H1 (cell line): ENCODE data around the gene ZFYVE19. TPM values are rescaled to one million over a fixed set of nuclear protein-coding genes. Genes with fewer than 3 reads are reported as not detected.

Experiments used
- CTCF ChIA-PET: fragments of 300-600 bp; sonication (Branson Sonifier 250); formaldehyde crosslinking; loops from one replicate; lab custom pipeline; 2021; ENCODE audit not compliant: partially characterized antibody; lab: Charles Lee
- POLR2A ChIA-PET: fragments of 300-600 bp; sonication (Branson Sonifier 250); formaldehyde crosslinking; loops from one replicate; lab custom pipeline; 2021; ENCODE audit warnings: inconsistent platforms; ENCODE audit not compliant: partially characterized antibody; lab: Charles Lee
- DNase-seq, 2 experiments: peaks; one replicate each; pipeline versions ENCODE4 v3.0.0 to v3.0.0-alpha.2; 2010 to 2022; ENCODE audit warnings: low spot score in 2 of 2, low read depth in 1 of 2, mixed read lengths in 1 of 2
- FAIRE-seq: peaks from 2 replicates; lab custom pipeline; 2011; peaks lifted over from hg19 to GRCh38; lab: Jason Lieb, UNC
- H2AFZ ChIP-seq: 2 replicates; pipeline ENCODE4 v1.8.1; 2012; ENCODE audit warnings: low read length, inconsistent platforms
- H2AK5ac ChIP-seq: 2 replicates; pipeline ENCODE4 v1.6.1; 2013; ENCODE audit warnings: low read depth, low read length
- H2BK120ac ChIP-seq: replicated peaks from 2 replicates; pipeline ENCODE3; 2013; ENCODE audit warnings: low read depth, low read length, inconsistent platforms
- H2BK12ac ChIP-seq: 2 replicates; pipeline ENCODE4 v1.6.1; 2013; ENCODE audit warnings: low read depth, low read length
- H2BK15ac ChIP-seq: 2 replicates; pipeline ENCODE4 v1.6.1; 2013; ENCODE audit warnings: low read length
- H2BK20ac ChIP-seq: 2 replicates; pipeline ENCODE4 v1.6.1; 2013; ENCODE audit warnings: low read length
- H2BK5ac ChIP-seq: 2 replicates; pipeline ENCODE4 v1.6.1; 2013; ENCODE audit warnings: low read depth, low read length
- H3K14ac ChIP-seq: 2 replicates; pipeline ENCODE4 v1.6.1; 2013; ENCODE audit warnings: inconsistent platforms; ENCODE audit not compliant: insufficient read length
- H3K18ac ChIP-seq: 2 replicates; pipeline ENCODE4 v1.6.1; 2013; ENCODE audit warnings: low read length; ENCODE audit errors: extremely low read depth
- H3K23ac ChIP-seq: 2 replicates; pipeline ENCODE4 v1.6.1; 2013; ENCODE audit warnings: inconsistent platforms; ENCODE audit not compliant: insufficient read length
- H3K23me2 ChIP-seq: 2 replicates; pipeline ENCODE4 v1.6.1; 2013; ENCODE audit warnings: low read depth, low read length
- H3K27ac ChIP-seq: 2 replicates; pipeline ENCODE4 v1.6.1; 2011; ENCODE audit warnings: low read depth, low read length, inconsistent platforms
- H3K27me3 ChIP-seq, 4 experiments: replicated peaks in 1 of 4; 1 replicate in 1 of 4; 2 replicates in 3 of 4; pipeline versions ENCODE4 v1.6.1 to v1.8.1; 2011 to 2013; ENCODE audit warnings: low read length in 3 of 4, mild to moderate bottlenecking in 3 of 4, inconsistent platforms in 2 of 4, mixed read lengths in 2 of 4, moderate library complexity in 1 of 4; ENCODE audit not compliant: control insufficient read depth in 3 of 4, insufficient read depth in 3 of 4; ENCODE audit errors: extremely low read depth in 1 of 4
- H3K36me3 ChIP-seq, 4 experiments: 2 replicates each; pipeline versions ENCODE4 v1.6.1 to v1.8.1; 2011 to 2013; ENCODE audit warnings: mild to moderate bottlenecking in 4 of 4, low read length in 3 of 4, moderate library complexity in 2 of 4, control low read depth in 1 of 4, inconsistent platforms in 1 of 4; ENCODE audit not compliant: insufficient read depth in 4 of 4, control insufficient read depth in 2 of 4
- H3K4ac ChIP-seq: replicated peaks from 2 replicates; pipeline ENCODE3; 2013; ENCODE audit warnings: low read length, low read depth, mixed read lengths, inconsistent platforms; ENCODE audit not compliant: insufficient read length
- H3K4me1 ChIP-seq, 4 experiments: replicated peaks in 1 of 4; 1 replicate in 1 of 4; 2 replicates in 3 of 4; pipeline versions ENCODE4 v1.6.1 to v1.8.1; 2011 to 2013; ENCODE audit warnings: low read length in 3 of 4, inconsistent platforms in 2 of 4, mixed read lengths in 1 of 4; ENCODE audit not compliant: insufficient read depth in 4 of 4, control insufficient read depth in 3 of 4
- H3K4me2 ChIP-seq, 2 experiments: 2 replicates each; pipeline versions ENCODE4 v1.6.1 to v1.8.1; 2011 to 2013; ENCODE audit warnings: low read depth in 2 of 2, low read length in 2 of 2, control low read depth in 1 of 2, inconsistent platforms in 1 of 2, mild to moderate bottlenecking in 1 of 2; ENCODE audit not compliant: insufficient read depth in 1 of 2
- H3K4me3 ChIP-seq, 4 experiments: fragments of 200-600, 300-600 bp in 1 of 4; sonication (generic), shearing (Covaris generic), sonication (Bioruptor Twin) in 1 of 4; 2 replicates each; pipeline versions ENCODE4 v1.5.1 to v1.8.1; 2011 to 2016; ENCODE audit warnings: low read length in 4 of 4, low read depth in 3 of 4, control low read depth in 2 of 4, inconsistent platforms in 2 of 4, mild to moderate bottlenecking in 2 of 4, mixed read lengths in 1 of 4, moderate library complexity in 1 of 4; ENCODE audit not compliant: insufficient read depth in 2 of 4; ENCODE audit errors: extremely low read depth in 1 of 4
- H3K56ac ChIP-seq: replicated peaks from 2 replicates; pipeline ENCODE3; 2013; ENCODE audit warnings: low read depth, mild to moderate bottlenecking, mixed read lengths, low read length, inconsistent platforms; ENCODE audit not compliant: insufficient read length
- H3K79me1 ChIP-seq: 2 replicates; pipeline ENCODE4 v1.6.1; 2013; ENCODE audit warnings: low read depth, low read length, control low read depth
- H3K79me2 ChIP-seq, 2 experiments: 2 replicates each; pipeline versions ENCODE4 v1.6.1 to v1.8.1; 2012 to 2013; ENCODE audit warnings: low read length in 2 of 2, mild to moderate bottlenecking in 2 of 2, inconsistent platforms in 1 of 2; ENCODE audit not compliant: insufficient read depth in 2 of 2, control insufficient read depth in 1 of 2
- H3K9ac ChIP-seq, 4 experiments: replicated peaks in 1 of 4; 1 replicate in 1 of 4; 2 replicates in 3 of 4; pipeline versions ENCODE4 v1.6.1 to v1.8.1; 2011 to 2013; ENCODE audit warnings: low read depth in 3 of 4, low read length in 3 of 4, control low read depth in 2 of 4, mild to moderate bottlenecking in 2 of 4, moderate library complexity in 2 of 4, inconsistent platforms in 1 of 4; ENCODE audit errors: extremely low read depth in 1 of 4
- H3K9me3 ChIP-seq, 2 experiments: 2 replicates each; pipeline versions ENCODE4 v1.6.1 to v1.8.1; 2012 to 2013; ENCODE audit warnings: mild to moderate bottlenecking in 2 of 2, moderate library complexity in 2 of 2, control low read depth in 1 of 2, inconsistent platforms in 1 of 2, low read depth in 1 of 2, low read length in 1 of 2, mixed read lengths in 1 of 2; ENCODE audit not compliant: insufficient read depth in 2 of 2
- H4K20me1 ChIP-seq, 2 experiments: replicated peaks in 1 of 2; 2 replicates each; pipeline versions ENCODE3 to v1.8.1; 2011 to 2013; ENCODE audit warnings: inconsistent platforms in 2 of 2, low read length in 2 of 2, mild to moderate bottlenecking in 1 of 2; ENCODE audit not compliant: insufficient read depth in 2 of 2, control insufficient read depth in 1 of 2
- H4K5ac ChIP-seq: 2 replicates; pipeline ENCODE4 v1.6.1; 2013; ENCODE audit warnings: low read length, low read depth, mixed read lengths, inconsistent platforms; ENCODE audit not compliant: insufficient read length
- H4K8ac ChIP-seq: 2 replicates; pipeline ENCODE4 v1.8.0; 2013; ENCODE audit warnings: mild to moderate bottlenecking, moderate library complexity, low read length, inconsistent platforms; ENCODE audit not compliant: insufficient read depth; ENCODE audit errors: extremely low read depth
- H4K91ac ChIP-seq: replicated peaks from 2 replicates; pipeline ENCODE3; 2013; ENCODE audit warnings: low read length, mixed read lengths, inconsistent platforms; ENCODE audit not compliant: insufficient read length
- ATF2 ChIP-seq: IDR thresholded peaks from 2 replicates; pipeline ENCODE4 v1.6.1; 2012; ENCODE audit warnings: low read length, inconsistent platforms
- BRCA1 ChIP-seq: IDR thresholded peaks from 2 replicates; pipeline ENCODE4 v1.6.1; 2012; ENCODE audit warnings: low read depth, low read length, improper control_type of control experiment
- CREB1 ChIP-seq: IDR thresholded peaks from 2 replicates; pipeline ENCODE4 v1.6.1; 2012; ENCODE audit warnings: inconsistent platforms
- E2F6 ChIP-seq: IDR thresholded peaks from 2 replicates; pipeline ENCODE4 v1.6.1; 2012; ENCODE audit warnings: inconsistent platforms
- GABPA ChIP-seq: IDR thresholded peaks from 2 replicates; pipeline ENCODE4 v1.6.1; 2011; ENCODE audit warnings: mild to moderate bottlenecking, low read length, moderate library complexity, borderline replicate concordance; ENCODE audit not compliant: insufficient read depth
- MAX ChIP-seq: IDR thresholded peaks from 2 replicates; pipeline ENCODE4 v1.6.1; 2012; ENCODE audit warnings: inconsistent platforms
- POLR2AphosphoS5 ChIP-seq: IDR thresholded peaks from 2 replicates; pipeline ENCODE4 v1.6.1; 2011; ENCODE audit warnings: low read depth, low read length
- SUZ12 ChIP-seq: fragments of 200-600 bp; sonication (generic); IDR thresholded peaks from 2 replicates; pipeline ENCODE4 v1.6.1; 2012; ENCODE audit warnings: mild to moderate bottlenecking, inconsistent platforms, low read length, moderate library complexity, mixed read lengths
- YY1 ChIP-seq: IDR thresholded peaks from 2 replicates; pipeline ENCODE4 v1.6.1; 2011; ENCODE audit warnings: low read depth, mild to moderate bottlenecking, low read length
- WGBS, 2 experiments: shearing (Covaris generic) in 1 of 2; methylation state at CpG; one replicate each; pipeline versions ENCODE4 v1.1.6 to v1.1.7; 2013 to 2015; ENCODE audit warnings: low lambda C conversion rate in 2 of 2, mixed read lengths in 2 of 2, inconsistent platforms in 1 of 2, low coverage in 1 of 2, missing lambda C conversion rate in 1 of 2; ENCODE audit not compliant: insufficient replicate concordance in 2 of 2, insufficient coverage in 1 of 2, insufficient read length in 1 of 2; ENCODE audit errors: extremely low coverage in 1 of 2, missing lambda C conversion rate in 1 of 2; 5-methylcytosine and 5-hydroxymethylcytosine counted together
- polyA plus RNA-seq, 7 experiments: library from polyadenylated mRNA; depleted of rRNA in 3 of 7; stranded (reverse) in 5 of 7; unstranded in 2 of 7; fragments of >200 nt in 5 of 7; fragments of 200-250 nt in 2 of 7; gene quantifications; 1 replicate in 5 of 7; 2 replicates in 1 of 7; 4 replicates in 1 of 7; pipeline versions ENCODE4 v1.2.1 to v1.2.3, GENCODE V29; 2011 to 2013; ENCODE audit warnings: missing spikeins in 2 of 7, mixed read lengths in 2 of 7
- total RNA-seq: library from RNA; stranded (reverse); fragmentation: NEBNext Ultra II Directional; extraction: Animal tissue kit (Norgen Biotek cat#: 25700); gene quantifications from 2 replicates; pipeline ENCODE4 v1.2.1, GENCODE V29; 2021

ZFYVE19 gene
- total and polyA plus RNA-seq, 2 of the 8 experiments (the other 6 are each of a cell fraction or from before 2014, with no cell fraction given) = 11.2 to 21.8 TPM

GRCh38 chr15:40844696-40845030, 37.8 kb downstream of the ZFYVE19 start:
- DNase-seq (no peak), FAIRE-seq (no peak)
- peak overlapping the region; percentile 65 to 88 (median 76) for H3K4me3 ChIP-seq

More at GRCh38 chr15:40844696-40845030, 37.8 kb downstream of the ZFYVE19 start:
- peak overlapping the region; percentile 68 for H4K5ac ChIP-seq
- peak overlapping the region; percentile 97 for H4K91ac ChIP-seq
- H2BK15ac ChIP-seq = 0 out of 2 replicates have a peak overlapping the region, but pooled peaks have one; percentile 61
- H2BK120ac ChIP-seq = no peak overlapping the region
- H3K9me3 ChIP-seq = no peaks in the 10 kb centered on the region
- H3K4ac ChIP-seq = peak overlapping the region; percentile 91
- peaks cover 13% of the 10 kb centered on the region for H3K23me2 ChIP-seq
- H3K18ac ChIP-seq = peak overlapping the region; percentile 93
- no peak overlapping the region for H2AK5ac ChIP-seq
- peaks cover 0 to 46% of the 10 kb centered on the region in 2 experiments; a peak in 3 of 4 replicates for H3K79me2 ChIP-seq
- no peak overlapping the region for H3K23ac ChIP-seq
- WGBS, 2 experiments = 2% methylated on average over 28 of the region's 28 CpGs; no CpG with 5 or more reads in 1 of the 2 experiments
- H3K14ac ChIP-seq = no peak overlapping the region
- peaks cover 0 to 13% (median under 1%) of the 10 kb centered on the region in 4 experiments; a peak in 4 of 8 replicates for H3K36me3 ChIP-seq
- peak overlapping the region; percentile 88; the same call in 1 of the 2 replicates for H2BK5ac ChIP-seq
- H3K4me1 ChIP-seq = peaks cover 0 to 26% (median 15%) of the 10 kb centered on the region in 4 experiments; a peak in 6 of 7 replicates
- peak overlapping the region; percentile 85 to 96 for H3K4me2 ChIP-seq
- peaks cover 0 to 2% (median 0%) of the 10 kb centered on the region in 4 experiments; a peak in 1 of 7 replicates for H3K27me3 ChIP-seq
- peak overlapping the region; percentile 97; the same call in 1 of the 2 replicates for H4K8ac ChIP-seq
- H4K20me1 ChIP-seq = peaks cover 5 to 18% of the 10 kb centered on the region in 2 experiments
- H2BK12ac ChIP-seq = peak overlapping the region; percentile 29
- peak overlapping the region; percentile 82; the same call in 1 of the 2 replicates for H3K27ac ChIP-seq
- no peak overlapping the region; the same call in 1 of the 2 replicates for H2AFZ ChIP-seq
- peaks cover 24% of the 10 kb centered on the region for H3K79me1 ChIP-seq
- peak overlapping the region; percentile 71 for H3K56ac ChIP-seq
- ChIA-PET CTCF (interaction anchor here (0.8 to 14.5 kb wide), 13 partner anchors 12 to 166 kb away, joined by 3 to 157 read pairs (median 5); partner anchors contain the start of gene RHOV), POLR2A (interaction anchor here (0.7 to 3.1 kb wide), 28 partner anchors 9 to 150 kb away, joined by 3 to 37 read pairs (median 5); partner anchors contain the start of genes CHAC1, DNAJC17, GCHFR and PPP1R14D)
- peak overlapping the region; percentile 56 to 93 (median 80) for H3K9ac ChIP-seq
- no peak for TF ChIP-seq BRCA1
- TF ChIP-seq MAX = no peak; the same call in 1 of the 2 replicates
- peak; percentile 22; the same call in 1 of the 2 replicates for TF ChIP-seq POLR2AphosphoS5
- TF ChIP-seq SUZ12 = no peak
- TF ChIP-seq GABPA = no peak
- 0 out of 2 replicates have a peak, but pooled peaks have one; percentile 68 for TF ChIP-seq YY1
- 0 out of 2 replicates have a peak, but pooled peaks have one; percentile 5 for TF ChIP-seq ATF2
- no peak; the same call in 1 of the 2 replicates for TF ChIP-seq E2F6
- TF ChIP-seq CREB1 = no peak
- no peak overlapping the region for H2BK20ac ChIP-seq
